GM19455 (cell line): ENCODE measurements around the gene ECT2.
"Not testable (repeated sequence)": the region's sequence is repeated elsewhere in the genome, so short reads cannot be mapped to it uniquely, and the experiment has no call there.

Source experiments
- ATAC-seq: cut with Tn5 transposase; IDR thresholded peaks from one replicate; pipeline ENCODE4 v1.9.1; 2021; ENCODE audit not compliant: unreplicated experiment

ECT2 gene

GRCh38 chr3:172808969-172809546, 58.5 kb downstream of the ECT2 start:
- ATAC-seq, result no peak

DNA sequence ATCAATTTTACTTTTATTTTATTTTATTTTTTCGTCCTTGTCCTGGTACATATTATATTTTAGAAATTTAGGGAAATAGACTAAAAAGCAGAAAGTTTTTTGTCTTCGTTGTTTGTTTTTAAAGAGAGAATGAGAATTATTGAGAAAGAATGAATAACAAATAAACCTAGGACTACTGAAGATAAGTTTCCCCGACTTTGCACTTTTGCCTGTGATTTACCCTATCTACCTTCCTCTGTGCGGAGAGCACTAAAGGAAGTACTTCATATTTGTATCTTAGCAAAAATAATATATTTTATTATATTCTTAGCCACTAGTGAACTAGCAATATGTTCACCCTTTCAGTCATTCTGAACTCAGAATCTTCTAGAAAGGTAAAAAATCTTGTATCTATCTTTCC, 60.6 kb downstream of the ECT2 start:
- no peak for ATAC-seq

DNA sequence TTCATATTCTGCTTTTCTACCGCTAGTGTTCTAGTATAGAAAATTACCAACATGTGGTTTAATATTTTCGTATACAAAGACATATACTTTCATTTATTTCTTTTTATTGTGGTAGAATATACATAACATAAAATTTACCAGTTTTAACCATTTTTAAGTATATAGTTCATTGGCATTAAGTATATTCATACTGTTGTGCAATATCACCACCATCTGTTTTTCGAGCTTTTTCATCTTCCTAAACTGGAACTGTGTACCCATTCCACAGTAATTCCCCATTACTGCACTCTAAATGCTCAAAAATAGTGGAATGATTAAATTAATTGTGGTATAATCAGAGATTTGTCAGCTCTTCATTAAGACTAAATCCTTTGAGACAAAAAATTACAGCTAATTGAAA, 62.9 kb downstream of the ECT2 start:
- ATAC-seq, result no peak

- ATAC-seq, result no peak
Observed at GRCh38 chr3:172814738-172815137, 64.2 kb downstream of the ECT2 start.

GRCh38 chr3:172815857-172816256, 65.3 kb downstream of the ECT2 start:
- no peak for ATAC-seq

GRCh38 chr3:172816281-172816680, 65.8 kb downstream of the ECT2 start:
- ATAC-seq, result no peak

DNA sequence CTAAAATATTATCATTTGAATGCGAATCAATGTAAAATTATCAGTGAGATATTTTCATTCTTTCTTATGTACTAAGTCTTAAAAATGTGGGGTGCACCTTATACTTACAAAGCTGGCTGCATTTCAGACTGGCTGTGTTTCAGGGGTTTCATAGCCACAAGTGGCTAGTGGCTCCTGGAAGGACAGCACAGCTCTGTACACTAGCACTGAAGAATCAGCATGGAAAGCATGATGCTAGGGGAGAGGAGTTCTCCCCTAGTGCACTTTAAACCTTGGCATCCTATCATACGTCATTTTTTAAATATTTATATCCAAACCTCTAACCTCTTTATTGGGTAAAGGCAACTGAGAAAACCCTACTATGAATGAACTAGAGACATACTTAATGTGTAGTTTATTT, 66.4 kb downstream of the ECT2 start:
- ATAC-seq, result no peak

DNA sequence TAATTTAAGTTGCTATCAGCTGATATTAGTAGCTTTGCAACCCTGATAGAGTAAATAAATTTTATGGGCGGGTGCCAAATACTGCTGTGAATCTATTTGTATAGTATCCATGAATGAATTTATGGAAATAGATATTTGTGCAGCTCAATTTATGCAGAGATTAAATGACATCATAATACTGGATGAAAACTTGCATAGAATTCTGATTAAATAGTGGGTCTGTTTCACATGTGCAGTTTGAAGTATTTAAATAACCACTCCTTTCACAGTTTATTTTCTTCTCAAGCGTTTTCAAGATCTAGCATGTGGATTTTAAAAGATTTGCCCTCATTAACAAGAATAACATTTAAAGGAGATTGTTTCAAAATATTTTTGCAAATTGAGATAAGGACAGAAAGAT, 70.0 kb downstream of the ECT2 start:
- ATAC-seq, result no peak

DNA sequence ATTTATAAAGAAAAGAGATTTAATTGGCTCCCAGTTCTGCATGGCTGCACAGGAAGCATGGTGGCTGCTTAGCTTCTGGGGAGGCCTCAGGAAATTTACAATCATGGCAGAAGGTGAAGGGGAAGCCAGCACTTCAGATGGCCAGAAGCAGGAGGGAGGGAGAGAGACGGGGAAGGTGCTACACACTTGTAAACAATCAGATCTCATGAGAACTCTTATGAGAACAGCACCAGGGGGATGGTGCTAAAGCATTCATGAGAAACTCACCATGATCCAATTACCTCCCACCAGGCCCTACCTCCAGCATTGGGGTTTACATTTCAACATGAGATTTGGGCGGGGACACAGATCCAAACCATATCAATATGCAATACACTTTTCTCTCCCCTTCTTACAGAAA, 73.7 kb downstream of the ECT2 start:
- no peak for ATAC-seq

GRCh38 chr3:172827231-172827630, 76.7 kb downstream of the ECT2 start:
- ATAC-seq, result not testable (repeated sequence)

GRCh38 chr3:172832983-172833382, 82.5 kb downstream of the ECT2 start:
- no peak for ATAC-seq

DNA sequence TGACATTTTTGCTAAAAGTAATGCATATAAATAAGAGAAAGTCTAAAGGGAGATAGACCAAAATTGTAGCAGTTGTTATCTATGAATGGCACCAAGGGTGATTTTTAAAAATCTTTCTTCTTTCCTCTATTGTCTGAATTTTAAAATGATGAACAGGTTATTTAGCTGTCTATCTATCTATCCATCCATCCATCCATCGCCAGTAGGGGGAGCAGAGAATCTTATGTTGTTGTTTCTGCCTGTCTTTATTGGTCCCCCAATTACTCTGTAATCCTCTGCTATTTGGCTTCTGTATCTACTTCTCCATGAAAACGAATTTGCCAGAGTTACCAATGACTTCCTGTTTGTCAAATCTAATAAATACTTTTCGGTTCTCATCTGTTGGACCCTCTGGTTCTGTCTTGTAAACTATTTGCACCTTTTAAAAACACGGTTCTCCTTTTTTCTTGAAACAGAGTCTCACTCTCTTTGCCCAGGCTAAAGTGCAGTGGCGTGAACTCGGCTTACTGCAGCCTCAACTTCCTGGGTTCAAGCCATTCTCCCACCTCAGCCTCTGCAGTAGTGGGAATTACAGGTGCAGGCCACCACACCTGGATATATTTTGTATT, 86.0 kb downstream of the ECT2 start:
- ATAC-seq, result peak; percentile 69

- ATAC-seq, result no peak
Observed at GRCh38 chr3:172839679-172840078, 89.2 kb downstream of the ECT2 start.

GRCh38 chr3:172840463-172840862, 89.9 kb downstream of the ECT2 start:
- no peak for ATAC-seq

- ATAC-seq, result no peak
Observed at GRCh38 chr3:172840913-172841312, 90.4 kb downstream of the ECT2 start.

DNA sequence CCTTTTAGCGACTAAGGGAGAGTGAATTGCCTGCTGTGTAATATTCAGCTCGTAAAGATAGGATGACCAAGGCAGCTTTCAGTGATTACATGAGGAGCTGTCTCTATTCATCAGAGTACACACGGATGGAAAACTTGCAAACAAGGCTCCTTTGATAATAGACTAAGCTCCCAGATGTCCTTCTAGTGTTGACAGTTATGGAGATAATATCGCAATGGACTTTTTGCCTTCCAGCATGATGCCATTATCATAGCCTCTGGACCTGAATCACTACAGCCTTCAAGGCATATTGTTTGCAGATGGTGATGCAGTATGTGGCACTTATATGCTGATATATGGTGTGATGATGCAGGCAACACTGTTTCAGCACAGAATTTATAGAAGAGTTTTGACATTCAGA, 93.9 kb downstream of the ECT2 start:
- ATAC-seq, result no peak

- no peak for ATAC-seq
Observed at GRCh38 chr3:172846103-172846561, 95.6 kb downstream of the ECT2 start.

- no peak for ATAC-seq
Observed at GRCh38 chr3:172846706-172847105, 96.2 kb downstream of the ECT2 start.

DNA sequence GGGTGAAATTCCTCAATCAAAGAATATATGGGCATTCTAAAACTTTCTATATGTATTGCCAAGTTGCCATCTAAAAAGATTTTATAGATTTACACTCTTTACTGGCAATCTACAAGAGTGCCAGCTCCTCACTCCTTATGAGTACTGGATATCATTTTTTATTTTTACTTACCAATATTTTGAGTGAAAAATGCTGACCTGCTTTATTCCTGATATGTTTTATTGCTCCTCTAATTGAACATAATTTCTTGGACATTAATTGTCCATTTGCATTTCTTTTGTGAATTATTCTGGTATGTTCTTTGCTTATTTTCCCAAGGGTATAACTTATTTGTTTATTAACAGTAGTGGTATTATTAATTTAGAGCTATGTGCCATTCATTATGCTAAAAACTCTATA, 96.8 kb downstream of the ECT2 start:
- no peak for ATAC-seq

DNA sequence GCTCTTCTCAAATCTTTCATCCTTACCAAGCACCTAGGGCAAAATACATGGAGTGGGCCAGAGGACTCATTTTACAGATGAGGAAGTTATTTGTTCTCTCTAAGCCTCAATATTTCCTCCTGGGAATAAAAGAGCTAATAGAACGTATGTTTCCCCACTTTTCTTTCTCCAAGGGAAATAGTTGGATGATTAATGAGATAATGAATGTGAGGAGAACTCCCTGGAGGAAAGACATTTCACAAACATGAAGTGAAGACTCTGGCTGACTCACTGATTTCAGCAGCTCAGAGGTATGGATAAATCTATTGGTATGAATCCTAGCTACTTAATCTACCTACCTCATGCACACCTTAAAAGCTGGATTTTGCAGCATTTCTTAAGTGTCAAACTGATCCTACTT, 98.4 kb downstream of the ECT2 start:
- ATAC-seq, result no peak

DNA sequence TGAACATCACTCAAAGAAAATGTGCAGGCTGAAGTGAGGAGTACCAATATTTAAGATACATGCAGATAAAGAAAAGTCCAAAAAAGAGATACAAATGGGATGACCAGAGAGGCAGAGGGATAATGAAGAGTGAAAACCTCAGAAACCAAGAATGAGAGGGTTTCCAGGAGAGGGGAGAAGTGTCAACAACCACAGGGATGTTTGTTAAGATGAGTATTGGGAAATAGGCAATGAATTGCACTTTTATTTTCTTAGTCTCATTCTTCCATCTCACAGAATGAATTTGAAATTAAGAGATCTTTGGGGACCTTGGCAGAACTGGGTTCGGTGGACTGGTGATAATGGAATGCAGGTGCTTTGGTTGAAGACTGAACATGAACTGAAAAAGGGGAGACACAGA, 102.5 kb downstream of the ECT2 start:
- ATAC-seq, result no peak

DNA sequence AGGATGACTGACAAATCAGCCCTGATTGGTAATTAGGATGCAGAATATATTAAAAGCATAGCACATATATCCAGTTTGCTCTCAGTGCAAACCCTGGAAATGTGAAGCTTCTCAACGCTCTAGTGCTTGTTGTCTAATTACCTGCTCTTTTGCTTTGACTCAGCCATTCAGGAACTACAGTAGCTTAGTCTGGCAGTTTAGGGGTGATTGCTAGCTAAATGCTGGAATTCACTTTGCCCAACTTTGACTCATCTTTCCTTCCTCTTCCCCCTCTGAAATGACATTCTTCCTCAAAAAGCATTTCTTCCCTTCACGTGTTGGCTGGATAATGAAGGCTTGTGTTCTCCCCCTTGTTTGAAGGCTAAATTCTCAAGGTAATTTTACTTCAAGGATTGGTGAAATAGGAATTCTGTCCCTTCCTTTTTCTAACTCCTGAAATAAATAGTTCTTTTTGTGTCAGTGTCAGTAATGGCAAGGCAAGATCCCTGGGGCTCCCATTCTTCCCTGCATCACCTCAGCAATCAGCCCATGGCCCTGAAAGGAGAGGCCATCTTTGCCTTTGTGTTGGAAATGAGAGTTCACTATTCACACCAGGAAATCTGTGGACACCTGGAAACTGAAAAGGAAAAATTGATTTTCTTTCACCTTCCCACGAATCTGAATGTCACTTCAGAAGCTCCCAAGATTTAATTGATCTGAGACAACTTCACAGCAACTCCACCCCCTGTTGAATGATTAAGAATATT, 103.6 kb downstream of the ECT2 start:
- ATAC-seq, result no peak
